GM19328 (cell line): Measurements from ENCODE around the gene LRRC14B.
"Not testable (repeated sequence)": the region's sequence is repeated elsewhere in the genome, so short reads cannot be mapped to it uniquely, and the experiment has no call there.

ENCODE experiments used
- ATAC-seq: cut with Tn5 transposase; IDR thresholded peaks from one replicate; pipeline ENCODE4 v1.9.1; 2021; ENCODE audit warnings: mild to moderate bottlenecking, moderate library complexity; ENCODE audit not compliant: unreplicated experiment

The LRRC14B gene

GRCh38 chr5:233426-233825 lies 42.1 kb downstream of the LRRC14B start:
- ATAC-seq, result not testable (repeated sequence)

GRCh38 chr5:234450-234849 lies 43.2 kb downstream of the LRRC14B start:
- no peak for ATAC-seq

GRCh38 chr5:235527-235926 lies 44.2 kb downstream of the LRRC14B start:
- ATAC-seq, result not testable (repeated sequence)

DNA sequence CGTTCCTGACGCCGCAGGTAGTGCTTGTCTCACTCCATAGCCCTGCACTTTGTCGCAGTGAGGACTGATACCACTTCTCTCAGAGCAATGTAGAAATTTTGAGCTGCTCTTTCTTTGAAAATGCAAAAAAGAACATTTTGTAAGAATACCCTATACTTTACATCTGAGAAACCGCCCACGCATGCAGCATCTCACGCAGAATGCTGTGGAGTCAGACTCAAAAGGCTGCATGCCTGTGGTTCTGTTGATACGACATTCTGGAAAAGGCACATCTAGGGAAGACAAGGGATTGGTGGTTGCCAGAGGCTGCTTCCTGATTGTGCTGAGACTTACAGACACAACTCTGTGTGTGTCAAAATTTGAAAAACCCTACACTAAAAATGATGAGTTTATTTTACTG lies 46.6 kb downstream of the LRRC14B start:
- ATAC-seq, result not testable (repeated sequence)

DNA sequence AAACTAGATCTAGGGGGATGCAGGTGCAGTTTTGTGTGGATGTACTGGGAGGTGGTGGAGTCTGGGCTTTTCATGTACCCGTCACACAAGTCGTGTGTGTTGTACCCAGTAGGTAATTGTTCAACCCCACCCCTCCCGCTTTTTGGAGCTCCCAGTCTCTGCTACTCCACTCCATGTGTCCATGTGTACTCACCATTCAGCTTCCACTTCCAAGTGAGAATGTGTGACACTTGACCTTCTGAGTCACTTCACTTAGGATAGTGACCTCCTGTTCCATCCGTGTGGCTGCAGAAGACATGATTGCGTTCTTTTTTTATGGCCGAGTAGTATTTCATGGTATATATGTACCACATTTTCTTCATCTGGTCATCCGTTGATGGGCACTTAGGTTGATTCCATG lies 49.3 kb downstream of the LRRC14B start:
- ATAC-seq, result not testable (repeated sequence)

DNA sequence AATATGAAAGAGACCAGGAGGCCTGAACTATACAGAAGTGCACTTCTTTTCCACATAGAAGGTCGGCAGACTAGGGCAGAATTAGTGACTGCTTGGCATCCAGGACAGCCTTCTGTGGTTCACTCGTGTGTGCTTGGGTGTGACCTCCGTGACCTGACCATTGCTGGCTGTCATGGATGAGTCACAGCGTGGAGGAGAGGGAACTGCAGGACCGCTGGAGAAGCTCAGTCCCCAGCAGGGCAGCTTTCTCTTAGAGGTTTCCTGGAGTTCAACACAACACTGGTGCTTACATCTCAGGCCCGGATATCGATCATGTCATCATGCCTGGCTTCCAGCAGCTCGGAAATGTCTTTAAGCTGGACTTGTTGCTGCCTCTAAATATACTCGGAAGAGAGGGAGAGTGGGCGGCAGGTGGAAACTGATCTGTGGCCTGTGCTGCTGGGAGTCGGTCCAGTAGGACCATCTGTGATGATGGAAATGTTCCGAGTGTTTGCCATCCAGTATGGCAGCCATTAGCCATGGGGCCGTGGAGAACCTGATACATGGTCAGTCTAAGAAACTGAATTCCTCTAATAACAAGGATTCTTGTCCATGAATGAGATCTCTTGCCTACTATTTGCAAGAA lies 49.9 kb downstream of the LRRC14B start:
- ATAC-seq, result not testable (repeated sequence)

DNA sequence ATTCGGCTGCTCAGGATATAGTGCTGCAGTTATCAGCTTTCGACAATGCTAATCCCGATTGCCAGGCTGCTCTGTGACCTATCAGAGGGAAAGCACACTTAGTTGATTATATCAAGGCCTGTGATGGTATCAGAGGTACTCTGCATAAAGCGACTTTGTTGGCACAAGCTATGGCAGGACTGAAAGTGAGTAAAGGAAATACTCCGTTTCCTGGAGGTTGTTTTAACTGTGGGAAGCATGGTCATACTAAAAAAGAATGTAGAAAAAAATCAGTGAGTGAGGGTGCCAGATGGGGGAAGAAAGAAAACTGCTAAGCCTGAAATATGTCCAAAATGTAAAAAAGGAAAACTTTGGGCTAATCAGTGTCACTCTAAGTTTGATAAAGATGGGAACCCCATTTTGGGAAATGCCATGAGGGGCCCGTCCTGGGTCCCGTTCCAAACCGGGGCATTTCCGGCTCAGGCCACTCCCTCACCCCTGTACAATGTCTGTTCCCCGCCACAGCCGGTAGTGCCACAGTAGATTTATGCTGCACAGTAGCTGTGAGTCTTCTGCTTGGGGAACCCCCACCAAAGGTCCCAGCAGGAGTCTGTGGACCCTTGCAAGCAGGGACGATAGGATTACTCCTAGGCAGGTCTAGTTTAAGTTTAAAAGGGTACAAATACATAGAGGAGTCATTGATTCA lies 52.5 kb downstream of the LRRC14B start:
- not testable (repeated sequence) for ATAC-seq

DNA sequence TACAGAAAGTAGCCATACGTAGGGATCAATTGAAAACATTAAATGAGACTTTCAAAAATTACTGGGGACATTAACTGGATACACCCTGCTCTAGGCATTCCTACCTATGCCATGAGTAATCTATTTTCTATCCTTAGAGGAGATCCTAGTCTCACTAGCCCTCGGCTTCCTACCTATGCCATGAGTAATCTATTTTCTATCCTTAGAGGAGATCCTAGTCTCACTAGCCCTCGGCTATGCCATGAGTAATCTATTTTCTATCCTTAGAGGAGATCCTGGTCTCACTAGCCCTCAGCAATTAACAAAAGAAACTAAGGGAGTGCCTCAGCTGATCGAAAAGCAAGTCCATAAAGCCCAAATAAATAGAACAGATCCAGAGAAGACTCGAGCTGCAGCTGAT lies 54.4 kb downstream of the LRRC14B start:
- ATAC-seq, result not testable (repeated sequence)
